Measurements from ENCODE around the gene DNAJC25. TPM values are rescaled to one million over a fixed set of nuclear protein-coding genes. Genes with fewer than 3 reads are reported as not detected.
"Not testable (repeated sequence)": the region's sequence is repeated elsewhere in the genome, so short reads cannot be mapped to it uniquely, and the experiment has no call there.

DNAJC25 gene
- total and polyA plus RNA-seq, 7 donors, result 1.9 to 20.1 (median 5.6) TPM

DNA sequence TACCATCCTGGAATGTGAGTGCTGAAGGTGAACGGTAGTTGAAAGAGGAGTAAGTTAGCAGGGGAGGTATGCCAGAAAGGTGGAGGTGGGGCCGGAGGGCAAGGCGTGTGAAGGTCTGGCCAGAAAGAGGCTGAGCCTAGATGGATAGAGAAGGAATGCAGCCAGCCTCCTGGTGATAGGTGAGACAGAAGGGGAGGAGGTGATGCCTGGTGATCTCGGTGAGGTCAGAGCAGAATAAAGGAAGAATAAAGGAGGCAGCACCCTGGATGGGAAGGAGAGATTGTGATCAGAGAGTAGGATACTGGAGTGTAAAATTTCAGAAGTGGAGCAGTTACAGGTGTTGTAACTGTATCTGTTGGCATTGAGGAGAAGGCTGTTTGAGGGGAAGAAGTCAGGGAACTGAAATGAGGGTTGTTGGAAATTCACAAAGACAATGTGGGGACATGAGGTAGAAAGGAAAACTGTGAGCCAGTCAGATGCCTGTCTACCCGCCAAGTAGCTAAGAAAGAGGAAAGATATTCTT is 32.2 kb downstream of the DNAJC25 start:
- no peak overlapping the region for H3K27ac ChIP-seq
- H3K4me3 ChIP-seq, result no peak overlapping the region
- intact Hi-C loops (cut with DNase I), result no loop called here
- no peaks in the 10 kb centered on the region for H3K9me3 ChIP-seq
- WGBS, 3 donors, result 75 to 84% (median 83%) methylated on average over 5 of the region's 5 CpGs
- H3K36me3 ChIP-seq (ENCODE audit: insufficient read depth in 1 of 2, low read depth in 1 of 2), result peaks cover 8 to 18% of the 10 kb centered on the region in 2 donors
- TF ChIP-seq, protein P1, sequence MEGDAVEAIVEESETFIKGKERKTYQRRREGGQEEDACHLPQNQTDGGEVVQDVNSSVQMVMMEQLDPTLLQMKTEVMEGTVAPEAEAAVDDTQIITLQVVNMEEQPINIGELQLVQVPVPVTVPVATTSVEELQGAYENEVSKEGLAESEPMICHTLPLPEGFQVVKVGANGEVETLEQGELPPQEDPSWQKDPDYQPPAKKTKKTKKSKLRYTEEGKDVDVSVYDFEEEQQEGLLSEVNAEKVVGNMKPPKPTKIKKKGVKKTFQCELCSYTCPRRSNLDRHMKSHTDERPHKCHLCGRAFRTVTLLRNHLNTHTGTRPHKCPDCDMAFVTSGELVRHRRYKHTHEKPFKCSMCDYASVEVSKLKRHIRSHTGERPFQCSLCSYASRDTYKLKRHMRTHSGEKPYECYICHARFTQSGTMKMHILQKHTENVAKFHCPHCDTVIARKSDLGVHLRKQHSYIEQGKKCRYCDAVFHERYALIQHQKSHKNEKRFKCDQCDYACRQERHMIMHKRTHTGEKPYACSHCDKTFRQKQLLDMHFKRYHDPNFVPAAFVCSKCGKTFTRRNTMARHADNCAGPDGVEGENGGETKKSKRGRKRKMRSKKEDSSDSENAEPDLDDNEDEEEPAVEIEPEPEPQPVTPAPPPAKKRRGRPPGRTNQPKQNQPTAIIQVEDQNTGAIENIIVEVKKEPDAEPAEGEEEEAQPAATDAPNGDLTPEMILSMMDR (IDR thresholded peaks at IDR 0.05), result no peak
- no peaks in the 10 kb centered on the region for H3K27me3 ChIP-seq (ENCODE audit: insufficient read depth in 3 of 3, low read length in 2 of 3)
- DNase-seq (no peak), ATAC-seq (no peak)
- H3K4me1 ChIP-seq, result peaks cover 6% of the 10 kb centered on the region

DNA sequence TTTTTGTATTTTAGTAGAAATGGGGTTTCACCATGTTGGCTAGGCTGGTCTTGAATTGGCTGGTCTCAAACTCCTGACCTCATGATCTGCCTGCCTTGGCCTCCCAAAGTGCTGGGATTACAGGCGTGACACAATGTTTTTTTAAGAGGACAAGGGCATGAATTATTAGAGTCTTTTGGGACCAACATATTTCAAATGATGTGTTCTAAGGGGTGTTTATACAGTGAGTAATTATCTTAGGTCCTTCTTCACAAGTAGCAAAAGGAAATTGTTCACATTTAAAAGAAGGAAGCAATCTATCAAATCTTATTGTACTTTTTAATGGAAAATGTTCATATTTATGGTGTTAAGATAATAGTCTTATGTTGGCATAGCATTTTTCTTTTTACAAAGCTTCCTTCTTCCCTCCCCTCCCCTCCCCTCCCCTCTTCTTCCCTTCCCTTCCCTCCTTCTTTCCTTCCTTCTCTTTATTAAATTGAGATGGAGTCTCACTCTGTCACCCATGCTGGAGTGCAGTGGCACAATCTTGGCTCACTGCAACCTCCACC is 37.0 kb downstream of the DNAJC25 start:
- Histone ChIP-seq H3K27ac (no peak overlapping the region), H3K9me3 (no peaks in the 10 kb centered on the region), H3K4me3 (no peak overlapping the region), H3K36me3 (ENCODE audit: insufficient read depth in 1 of 2, low read depth in 1 of 2) (peaks cover 8 to 49% of the 10 kb centered on the region in 2 donors), H3K4me1 (no peaks in the 10 kb centered on the region), H3K27me3 (ENCODE audit: insufficient read depth in 3 of 3, low read length in 2 of 3) (no peaks in the 10 kb centered on the region)
- TF ChIP-seq, protein P1 (IDR thresholded peaks at IDR 0.05), result no peak
- intact Hi-C loops (cut with DNase I), result no loop called here
- DNase-seq, result no peak
- ATAC-seq, result no peak
- WGBS, 3 donors, result 82 to 100% (median 86%) methylated on average over 1 of the region's 1 CpG

DNA sequence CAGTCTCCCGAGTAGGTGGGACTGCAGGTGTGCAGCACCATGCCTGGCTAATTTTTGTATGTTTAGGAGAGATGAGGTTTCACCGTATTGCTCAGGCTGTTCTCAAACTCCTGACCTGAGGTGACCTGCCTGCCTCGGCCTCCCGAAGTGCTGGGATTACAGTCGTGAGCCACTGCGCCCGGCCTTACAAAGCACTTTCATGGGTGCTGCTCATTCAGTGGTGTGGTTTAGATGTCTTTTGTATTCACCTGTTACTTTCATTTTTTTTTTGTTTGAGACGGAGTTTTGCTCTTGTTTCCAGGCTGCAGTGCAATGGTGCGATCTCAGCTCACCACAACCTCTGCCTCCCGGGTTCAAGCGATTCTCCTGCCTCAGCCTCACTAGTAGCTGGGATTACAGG is 37.5 kb downstream of the DNAJC25 start:
- H3K4me3 ChIP-seq; H3K4me1 ChIP-seq; H3K9me3 ChIP-seq; ATAC-seq; intact Hi-C loops (cut with DNase I); H3K27me3 ChIP-seq (ENCODE audit: insufficient read depth in 3 of 3, low read length in 2 of 3); DNase-seq; H3K27ac ChIP-seq: not testable (repeated sequence)
- 87 to 92% (median 87%) methylated on average over 11 of the region's 11 CpGs for WGBS, 3 donors
- H3K36me3 ChIP-seq (ENCODE audit: insufficient read depth in 1 of 2, low read depth in 1 of 2), result peaks cover 8 to 49% of the 10 kb centered on the region in 2 donors

DNA sequence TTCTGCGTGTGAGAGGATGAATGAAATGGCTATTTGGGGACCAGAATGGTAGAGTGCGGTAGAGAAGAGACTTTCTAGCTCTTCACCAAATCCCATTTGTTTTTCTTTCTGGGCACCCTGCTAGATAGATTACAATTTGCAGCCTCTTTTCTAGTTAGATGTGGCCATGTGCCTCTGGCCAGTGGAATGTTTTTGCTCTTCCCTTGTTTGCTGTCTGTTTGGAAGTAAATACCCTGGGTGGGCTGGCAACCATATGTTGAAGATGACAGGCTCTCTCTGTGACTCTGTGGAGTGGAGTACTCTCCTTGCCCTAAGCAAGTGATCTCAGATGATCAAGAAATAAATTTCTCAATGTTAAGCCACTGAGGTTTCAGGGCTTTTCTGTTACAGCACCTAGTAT is 43.2 kb downstream of the DNAJC25 start:
- no peak for ATAC-seq
- TF ChIP-seq, protein P1 (IDR thresholded peaks at IDR 0.05), result no peak
- Histone ChIP-seq H3K27ac (no peak overlapping the region), H3K27me3 (ENCODE audit: insufficient read depth in 3 of 3, low read length in 2 of 3) (no peaks in the 10 kb centered on the region), H3K9me3 (no peaks in the 10 kb centered on the region), H3K4me1 (no peaks in the 10 kb centered on the region), H3K36me3 (ENCODE audit: insufficient read depth in 1 of 2, low read depth in 1 of 2) (peaks cover 0 to 34% of the 10 kb centered on the region in 2 donors), H3K4me3 (no peak overlapping the region)
- intact Hi-C loops (cut with DNase I), result no loop called here
- 82 to 90% (median 89%) methylated on average over 2 of the region's 2 CpGs for WGBS, 3 donors
- no peak for DNase-seq

DNA sequence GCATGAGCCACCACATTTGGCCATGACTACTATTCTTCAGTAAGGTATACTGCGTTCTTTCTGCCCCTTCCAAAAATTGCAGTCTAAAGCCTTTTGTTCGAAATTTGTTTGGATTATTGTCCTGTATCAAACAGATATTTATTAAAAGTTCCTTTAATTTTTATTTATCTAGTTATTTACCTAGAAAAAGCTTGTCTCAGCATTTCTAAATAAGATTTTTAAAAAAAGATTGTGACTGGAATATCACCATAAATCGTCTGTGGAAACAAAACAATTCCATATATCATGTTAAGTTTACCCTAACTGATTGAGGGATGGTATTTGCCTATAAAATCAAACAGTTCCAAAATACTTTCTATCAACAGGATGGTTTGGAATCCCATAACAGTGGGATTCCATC is 45.0 kb downstream of the DNAJC25 start:
- no peak for DNase-seq
- peaks cover 0 to 25% of the 10 kb centered on the region in 2 donors for H3K36me3 ChIP-seq (ENCODE audit: insufficient read depth in 1 of 2, low read depth in 1 of 2)
- no peaks in the 10 kb centered on the region for H3K27me3 ChIP-seq (ENCODE audit: insufficient read depth in 3 of 3, low read length in 2 of 3)
- H3K4me1 ChIP-seq, result no peaks in the 10 kb centered on the region
- WGBS, 3 donors, result 94 to 96% (median 95%) methylated on average over 3 of the region's 3 CpGs
- H3K4me3 ChIP-seq, result no peak overlapping the region
- no peak for ATAC-seq
- no peaks in the 10 kb centered on the region for H3K9me3 ChIP-seq
- TF ChIP-seq, protein P1 (IDR thresholded peaks at IDR 0.05), result no peak
- intact Hi-C loops (cut with DNase I), result no loop called here
- H3K27ac ChIP-seq, result no peak overlapping the region
